ENCODE results near the gene FBXO9. TPM values are rescaled to one million over a fixed set of nuclear protein-coding genes. Genes with fewer than 3 reads are reported as not detected.

FBXO9 gene
- total and polyA plus RNA-seq, 10 of the 15 experiments (the other 5 are each of a cell fraction or from before 2014, with no cell fraction given), result 9.9 to 68.9 (median 31.3) TPM

GRCh38 chr6:53095716-53096115 is 30.5 kb downstream of the FBXO9 start:
- Histone ChIP-seq H3K4me2 (ENCODE audit: control insufficient read depth, insufficient read depth) (no peak overlapping the region), H3K4me3 (no peak overlapping the region), H3K79me2 (ENCODE audit: control insufficient read depth, insufficient read depth, low read length) (no peaks in the 10 kb centered on the region), H3K9me3 (replicated peaks; ENCODE audit: control insufficient read depth, insufficient read depth, low read length) (no peaks in the 10 kb centered on the region), H3K27ac (ENCODE audit: control insufficient read depth, insufficient read depth) (no peak overlapping the region), H4K20me1 (ENCODE audit: control insufficient read depth, insufficient read depth) (no peaks in the 10 kb centered on the region), H2AFZ (ENCODE audit: control insufficient read depth, low read depth, low read length) (no peak overlapping the region), H3K4me1 (ENCODE audit: control insufficient read depth, insufficient read depth, low read length) (no peaks in the 10 kb centered on the region), H3K27me3 (replicated peaks in 1 of 2; ENCODE audit: control insufficient read depth in 2 of 2, insufficient read depth in 2 of 2, low read length in 1 of 2) (no peaks in the 10 kb centered on the region), H3K9ac (ENCODE audit: control insufficient read depth, insufficient read depth, low read length) (no peak overlapping the region), H3K36me3 (ENCODE audit: control insufficient read depth in 2 of 2, insufficient read depth in 2 of 2, low read length in 1 of 2) (peaks cover 1 to 21% of the 10 kb centered on the region in 2 experiments; a peak in 3 of 4 replicates)
- BruUV-seq (replicated peaks), result no TSS peak
- DNase-seq (ENCODE audit: low read depth, low spot score) (no peak), ATAC-seq (no peak), FAIRE-seq (no peak)
- in situ Hi-C loops (cut with MboI), result no loop called here
- POLR2A ChIA-PET, result no interaction called here
- RAD21 ChIA-PET (ENCODE audit: unreplicated experiment), result interaction anchor here (0.6 kb wide), 1 partner anchor 862 kb away, joined by 3 read pairs; no protein-coding TSS in a partner anchor
- intact Hi-C loops (cut with micrococcal nuclease; ENCODE audit: unreplicated experiment), result no loop called here
- SMC1A ChIA-PET (ENCODE audit: uncharacterized antibody, unreplicated experiment), result interaction anchor here (0.8 to 1.4 kb wide), 3 partner anchors 9 to 389 kb away, joined by 3 to 4 read pairs (median 3); no protein-coding TSS in a partner anchor
- CTCF ChIA-PET, result no interaction called here
- WGBS (ENCODE audit: insufficient coverage, insufficient replicate concordance, low lambda C conversion rate, missing lambda C conversion rate), result 0% methylated on average over 1 of the region's 1 CpG
- TF ChIP-seq CEBPZ (IDR thresholded peaks at IDR 0.05; ENCODE audit: low read depth, low read length) (no peak), PAX5 (IDR thresholded peaks at IDR 0.05; ENCODE audit: borderline replicate concordance, low read depth, low read length) (no peak), MXI1 (IDR thresholded peaks at IDR 0.05; ENCODE audit: low read depth, low read length) (no peak), PAX8 (IDR thresholded peaks at IDR 0.05) (no peak), SMARCA5 (IDR thresholded peaks at IDR 0.05) (no peak), MTA2 (IDR thresholded peaks at IDR 0.05; ENCODE audit: low read depth) (no peak), ZBTB33 (IDR thresholded peaks at IDR 0.05) (no peak), BCL11A (IDR thresholded peaks at IDR 0.05; ENCODE audit: low read depth, low read length) (no peak), HCFC1 (IDR thresholded peaks at IDR 0.05; ENCODE audit: low read length) (no peak), ZZZ3 (IDR thresholded peaks at IDR 0.05; ENCODE audit: control insufficient read depth, insufficient read length, low read depth) (no peak), ETV6 (conservative IDR thresholded peaks at IDR 0.05 in 1 of 2, IDR thresholded peaks at IDR 0.05 in 1 of 2; ENCODE audit: borderline replicate concordance in 1 of 2, low read depth in 1 of 2) (no peak), GABPA (IDR thresholded peaks at IDR 0.05; ENCODE audit: low read depth) (no peak), TBL1XR1 (IDR thresholded peaks at IDR 0.05; ENCODE audit: low read depth, low read length) (no peak), HDAC2 (IDR thresholded peaks at IDR 0.05) (no peak), JUNB (IDR thresholded peaks at IDR 0.05) (no peak)
